ENCODE data around the gene AP1B1.

GRCh38 chr22:29328566-29329500 is 59.5 kb downstream of the AP1B1 start:
- TF ChIP-seq FOS (IDR thresholded peaks at IDR 0.05; ENCODE audit: low read depth, low read length): no peak
- no peak for TF ChIP-seq POLR2A (IDR thresholded peaks at IDR 0.05; ENCODE audit: low read depth, low read length)
- no peak for TF ChIP-seq CTCF (conservative IDR thresholded peaks at IDR 0.05; ENCODE audit: low read depth, low read length)
- TF ChIP-seq RFX5 (IDR thresholded peaks at IDR 0.05; ENCODE audit: low read depth, low read length): no peak
- TF ChIP-seq, protein P1, sequence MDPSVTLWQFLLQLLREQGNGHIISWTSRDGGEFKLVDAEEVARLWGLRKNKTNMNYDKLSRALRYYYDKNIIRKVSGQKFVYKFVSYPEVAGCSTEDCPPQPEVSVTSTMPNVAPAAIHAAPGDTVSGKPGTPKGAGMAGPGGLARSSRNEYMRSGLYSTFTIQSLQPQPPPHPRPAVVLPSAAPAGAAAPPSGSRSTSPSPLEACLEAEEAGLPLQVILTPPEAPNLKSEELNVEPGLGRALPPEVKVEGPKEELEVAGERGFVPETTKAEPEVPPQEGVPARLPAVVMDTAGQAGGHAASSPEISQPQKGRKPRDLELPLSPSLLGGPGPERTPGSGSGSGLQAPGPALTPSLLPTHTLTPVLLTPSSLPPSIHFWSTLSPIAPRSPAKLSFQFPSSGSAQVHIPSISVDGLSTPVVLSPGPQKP (IDR thresholded peaks at IDR 0.05; ENCODE audit: borderline replicate concordance, low read depth, low read length): no peak
- TF ChIP-seq RAD21 (IDR thresholded peaks at IDR 0.05; ENCODE audit: low read length): no peak
- TF ChIP-seq RCOR1 (IDR thresholded peaks at IDR 0.05; ENCODE audit: insufficient replicate concordance, low read length): no peak
- TF ChIP-seq CEBPB (IDR thresholded peaks at IDR 0.05; ENCODE audit: low read depth, low read length): no peak
- TF ChIP-seq MAFK (IDR thresholded peaks at IDR 0.05; ENCODE audit: low read depth, low read length): no peak
- TF ChIP-seq MXI1 (IDR thresholded peaks at IDR 0.05; ENCODE audit: borderline replicate concordance, low read depth, low read length): no peak
- no peak for TF ChIP-seq BHLHE40 (IDR thresholded peaks at IDR 0.05; ENCODE audit: low read depth, low read length)
- TF ChIP-seq MAZ (IDR thresholded peaks at IDR 0.05; ENCODE audit: borderline replicate concordance, low read depth, low read length): no peak

All from IMR-90 (cell line).